ENCODE data around the gene METTL14.

METTL14 gene

GRCh38 chr4:118716304-118716703 is 31.1 kb downstream of the METTL14 start:
- TF ChIP-seq, protein P1, sequence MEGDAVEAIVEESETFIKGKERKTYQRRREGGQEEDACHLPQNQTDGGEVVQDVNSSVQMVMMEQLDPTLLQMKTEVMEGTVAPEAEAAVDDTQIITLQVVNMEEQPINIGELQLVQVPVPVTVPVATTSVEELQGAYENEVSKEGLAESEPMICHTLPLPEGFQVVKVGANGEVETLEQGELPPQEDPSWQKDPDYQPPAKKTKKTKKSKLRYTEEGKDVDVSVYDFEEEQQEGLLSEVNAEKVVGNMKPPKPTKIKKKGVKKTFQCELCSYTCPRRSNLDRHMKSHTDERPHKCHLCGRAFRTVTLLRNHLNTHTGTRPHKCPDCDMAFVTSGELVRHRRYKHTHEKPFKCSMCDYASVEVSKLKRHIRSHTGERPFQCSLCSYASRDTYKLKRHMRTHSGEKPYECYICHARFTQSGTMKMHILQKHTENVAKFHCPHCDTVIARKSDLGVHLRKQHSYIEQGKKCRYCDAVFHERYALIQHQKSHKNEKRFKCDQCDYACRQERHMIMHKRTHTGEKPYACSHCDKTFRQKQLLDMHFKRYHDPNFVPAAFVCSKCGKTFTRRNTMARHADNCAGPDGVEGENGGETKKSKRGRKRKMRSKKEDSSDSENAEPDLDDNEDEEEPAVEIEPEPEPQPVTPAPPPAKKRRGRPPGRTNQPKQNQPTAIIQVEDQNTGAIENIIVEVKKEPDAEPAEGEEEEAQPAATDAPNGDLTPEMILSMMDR (IDR thresholded peaks at IDR 0.05; ENCODE audit: insufficient read depth, low read length, missing control alignments), result no peak
- ChIA-PET POLR2A (interaction anchor here (1.0 kb wide), 1 partner anchor 14 kb away, joined by 3 read pairs; no protein-coding TSS in a partner anchor), CTCF (interaction anchor here (0.7 to 0.9 kb wide), 2 partner anchors 11 to 12 kb away, joined by 3 read pairs; no protein-coding TSS in a partner anchor)
- H3K4me3 ChIP-seq (ENCODE audit: low read depth, low read length), result no peak overlapping the region
- DNase-seq (ENCODE audit: low read depth, low spot score), result no peak

DNA sequence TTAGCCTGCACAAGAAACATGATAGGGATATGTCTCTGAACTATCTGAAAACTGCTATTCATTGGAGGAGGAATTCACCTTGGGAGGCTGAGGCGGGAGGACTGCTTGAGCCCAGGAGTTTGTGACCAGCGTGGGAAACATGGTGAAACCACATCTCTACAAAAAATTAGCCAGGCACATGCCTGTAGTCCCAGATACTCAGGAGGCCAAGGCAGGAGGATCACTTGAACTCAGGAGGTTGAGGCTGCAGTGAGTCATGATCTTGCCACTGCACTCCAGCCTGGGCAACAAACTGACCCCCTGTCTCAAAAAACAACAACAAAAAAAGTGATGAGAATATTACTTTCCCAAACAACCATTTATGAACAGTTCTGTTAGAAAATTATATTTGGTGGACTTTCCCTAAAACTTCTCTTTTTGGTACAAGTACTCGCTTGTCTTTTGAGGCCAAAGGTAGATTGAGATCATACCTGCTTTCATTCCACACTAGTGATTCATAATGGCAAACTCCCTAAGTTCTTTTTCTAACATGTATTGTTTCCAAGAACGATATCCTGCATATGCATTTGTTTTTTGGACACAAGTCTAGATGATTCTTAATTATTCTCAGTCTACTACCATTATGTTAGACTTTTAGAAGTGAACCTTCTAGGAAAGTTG is 33.4 kb downstream of the METTL14 start:
- TF ChIP-seq, protein P1 (IDR thresholded peaks at IDR 0.05; ENCODE audit: insufficient read depth, low read length, missing control alignments), result no peak
- H3K4me3 ChIP-seq (ENCODE audit: low read depth, low read length), result no peak overlapping the region
- ChIA-PET CTCF (interaction anchor here (1.5 kb wide), 1 partner anchor 250 kb away, joined by 4 read pairs; no protein-coding TSS in a partner anchor), POLR2A (no interaction called here)
- DNase-seq (ENCODE audit: low read depth, low spot score), result no peak

DNA sequence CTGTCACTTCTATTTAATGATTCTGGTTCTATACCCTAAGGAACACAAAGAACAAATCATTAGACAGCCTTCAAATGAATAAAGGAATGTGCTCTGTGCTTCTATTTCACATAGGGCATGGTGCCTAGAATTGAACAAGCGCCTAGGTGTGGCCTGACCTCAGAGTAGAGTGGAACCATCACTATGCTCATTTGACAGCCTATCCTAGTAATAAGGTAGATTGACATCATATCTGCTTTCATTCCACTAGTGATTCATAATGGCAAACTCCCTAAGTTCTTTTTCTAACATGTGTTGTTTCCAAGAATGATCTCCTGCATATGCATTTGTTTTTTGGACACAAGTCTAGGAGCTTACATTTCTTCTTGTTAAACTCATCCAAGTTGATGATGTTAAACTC is 36.6 kb downstream of the METTL14 start:
- DNase-seq (ENCODE audit: low read depth, low spot score), result no peak
- TF ChIP-seq, protein P1 (IDR thresholded peaks at IDR 0.05; ENCODE audit: insufficient read depth, low read length, missing control alignments), result no peak
- POLR2A ChIA-PET, result no interaction called here
- H3K4me3 ChIP-seq (ENCODE audit: low read depth, low read length), result no peak overlapping the region
- CTCF ChIA-PET, result no interaction called here

DNA sequence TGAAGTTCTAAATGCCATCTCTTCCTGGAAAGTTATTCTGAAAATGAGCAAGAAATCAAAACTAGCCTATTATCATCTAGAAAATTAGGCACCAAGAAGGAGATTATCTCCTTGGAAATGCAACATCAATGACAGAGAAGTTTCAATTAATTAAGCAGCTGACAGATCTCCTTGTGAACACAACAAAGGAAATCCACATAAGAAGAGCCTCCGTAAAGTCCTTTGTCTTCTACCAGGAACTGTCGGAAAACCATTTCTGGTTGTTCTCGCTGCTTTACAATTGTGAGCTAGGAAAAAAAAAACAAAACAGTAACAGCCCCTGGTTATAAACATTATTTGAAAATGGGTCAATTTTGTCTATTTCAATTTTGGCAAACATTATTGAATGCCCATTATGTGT is 38.2 kb downstream of the METTL14 start:
- CTCF ChIA-PET, result interaction anchor here (1.0 kb wide), 1 partner anchor 11 kb away, joined by 3 read pairs; no protein-coding TSS in a partner anchor

GRCh38 chr4:118727360-118727759 is 42.2 kb downstream of the METTL14 start:
- CTCF ChIA-PET, result interaction anchor here (1.1 to 1.2 kb wide), 2 partner anchors 12 to 14 kb away, joined by 3 to 4 read pairs; no protein-coding TSS in a partner anchor
- no peak overlapping the region for H3K4me3 ChIP-seq (ENCODE audit: low read depth, low read length)
- POLR2A ChIA-PET, result no interaction called here
- no peak for DNase-seq (ENCODE audit: low read depth, low spot score)
- TF ChIP-seq, protein P1 (IDR thresholded peaks at IDR 0.05; ENCODE audit: insufficient read depth, low read length, missing control alignments), result no peak

More for the DNA sequence above, 38.2 kb downstream of the METTL14 start:
- DNase-seq (ENCODE audit: low read depth, low spot score), result no peak
- POLR2A ChIA-PET, result no interaction called here
- TF ChIP-seq, protein P1 (IDR thresholded peaks at IDR 0.05; ENCODE audit: insufficient read depth, low read length, missing control alignments), result no peak
- H3K4me3 ChIP-seq (ENCODE audit: low read depth, low read length), result no peak overlapping the region
